Daoy (cell line): ENCODE data around the gene NINJ2. TPM values are rescaled to one million over a fixed set of nuclear protein-coding genes. Genes with fewer than 3 reads are reported as not detected.

Source experiments
- DNase-seq: peaks from one replicate; pipeline ENCODE4 v3.0.0-alpha.2; 2015; ENCODE audit warnings: low read depth
- total RNA-seq: library from RNA; depleted of rRNA; stranded (reverse); fragments of >200 nt; shearing (Covaris generic); gene quantifications from 2 replicates; pipeline ENCODE4 v1.2.3, GENCODE V29; 2014

The NINJ2 gene
- total RNA-seq, 1 experiment from 2014 or later: not detected

- DNase-seq: peak; percentile 90
Observed at GRCh38 chr12:570435-570920, 92.8 kb downstream of the NINJ2 start.

- DNase-seq: peak; percentile 90
Observed at GRCh38 chr12:569803-570434, 93.3 kb downstream of the NINJ2 start.

GRCh38 chr12:569091-569676 is 94.1 kb downstream of the NINJ2 start:
- DNase-seq: no peak

DNA sequence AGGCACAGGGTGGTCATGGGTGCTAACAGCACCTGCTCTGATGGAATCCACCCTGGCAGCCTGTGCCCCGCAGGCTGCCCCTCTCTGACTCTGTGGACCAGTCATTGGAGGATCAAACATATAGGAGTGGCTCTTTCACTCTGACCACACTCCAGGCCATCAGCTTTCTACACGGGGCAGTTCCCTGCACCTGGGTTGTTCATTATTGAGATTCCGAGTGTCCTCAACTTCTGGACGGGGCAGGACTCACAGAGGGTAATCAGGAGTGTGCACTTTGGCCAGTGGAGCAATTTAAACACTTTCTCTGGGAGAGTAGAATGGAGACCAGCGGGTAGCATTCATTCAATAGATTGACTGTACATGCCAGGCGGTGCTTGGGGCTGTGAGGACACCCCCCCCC is 94.8 kb downstream of the NINJ2 start:
- DNase-seq: no peak

DNA sequence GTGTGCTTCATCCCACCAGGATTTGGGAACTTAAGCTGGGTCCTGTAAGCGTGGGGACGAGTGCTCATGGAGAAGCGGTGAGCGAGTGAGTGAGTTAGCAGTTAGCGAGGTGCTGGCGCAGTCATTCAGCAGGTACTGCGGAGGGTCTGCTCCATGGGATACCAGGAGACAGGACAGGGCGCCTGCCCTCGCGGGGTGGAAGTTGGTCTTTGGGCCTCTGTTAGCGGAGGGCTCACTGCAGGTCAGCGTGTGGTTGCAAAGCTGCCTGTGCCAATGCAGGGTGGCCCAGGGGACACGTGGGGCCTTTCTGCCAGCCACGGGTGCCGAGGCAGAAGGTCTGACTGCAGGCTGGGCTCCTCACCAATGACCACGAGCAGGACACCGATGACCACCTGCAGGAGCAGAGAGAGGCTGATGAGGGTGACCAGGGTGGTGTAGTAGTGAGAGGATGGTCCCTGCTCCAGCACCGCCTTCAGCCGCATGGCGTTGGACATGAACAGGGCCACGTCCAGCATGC is 97.6 kb downstream of the NINJ2 start:
- no peak for DNase-seq

GRCh38 chr12:565161-565560 is 98.1 kb downstream of the NINJ2 start:
- DNase-seq: no peak

- no peak for DNase-seq
Observed at GRCh38 chr12:563787-564298, 99.4 kb downstream of the NINJ2 start.

DNA sequence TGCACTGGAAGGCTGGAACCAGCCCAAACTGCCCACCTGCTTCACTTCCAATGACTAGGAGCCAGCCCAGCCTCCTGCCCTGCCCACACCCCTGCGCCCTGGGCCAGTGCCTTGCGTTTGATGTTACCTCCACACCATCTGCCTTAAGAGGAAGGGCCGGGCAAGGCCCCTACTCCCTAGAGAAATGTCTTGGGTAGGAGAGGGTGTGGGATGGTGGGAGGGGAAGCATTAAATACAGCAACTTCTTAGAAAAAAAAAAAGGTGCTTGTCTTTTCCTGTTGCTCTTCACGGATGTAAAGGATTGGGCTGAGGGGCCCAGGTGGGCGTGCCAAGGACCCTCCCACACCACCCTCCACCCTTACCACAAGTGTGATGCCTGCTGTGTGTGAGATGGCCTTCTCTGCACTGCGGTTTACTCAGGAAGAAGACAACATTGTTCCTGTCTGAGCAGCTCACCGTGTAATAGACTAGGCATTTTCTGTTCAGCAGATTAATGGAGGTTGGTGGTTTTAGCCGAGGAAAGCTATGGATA is 99.9 kb downstream of the NINJ2 start:
- DNase-seq: peak; percentile 82

DNA sequence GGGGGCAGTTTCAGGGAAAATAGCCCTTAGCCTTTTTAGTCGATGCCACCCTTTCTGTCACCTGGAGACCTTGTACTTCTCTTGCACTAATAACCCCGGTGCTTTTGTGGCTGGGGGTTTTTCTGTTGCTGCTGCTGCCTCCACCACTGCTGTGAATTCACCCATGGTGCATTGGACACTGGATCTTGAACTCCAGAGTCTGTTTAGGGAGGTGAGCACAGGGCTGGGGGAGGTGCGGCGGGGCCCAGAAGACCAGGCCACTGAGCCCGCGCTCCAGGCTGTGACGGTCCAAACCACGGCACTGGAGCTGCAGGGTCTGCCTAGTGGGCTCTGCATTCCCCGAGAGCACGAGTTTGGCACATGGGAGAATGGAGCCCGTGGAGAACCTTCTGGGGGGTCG is 100.6 kb downstream of the NINJ2 start:
- DNase-seq: no peak

DNA sequence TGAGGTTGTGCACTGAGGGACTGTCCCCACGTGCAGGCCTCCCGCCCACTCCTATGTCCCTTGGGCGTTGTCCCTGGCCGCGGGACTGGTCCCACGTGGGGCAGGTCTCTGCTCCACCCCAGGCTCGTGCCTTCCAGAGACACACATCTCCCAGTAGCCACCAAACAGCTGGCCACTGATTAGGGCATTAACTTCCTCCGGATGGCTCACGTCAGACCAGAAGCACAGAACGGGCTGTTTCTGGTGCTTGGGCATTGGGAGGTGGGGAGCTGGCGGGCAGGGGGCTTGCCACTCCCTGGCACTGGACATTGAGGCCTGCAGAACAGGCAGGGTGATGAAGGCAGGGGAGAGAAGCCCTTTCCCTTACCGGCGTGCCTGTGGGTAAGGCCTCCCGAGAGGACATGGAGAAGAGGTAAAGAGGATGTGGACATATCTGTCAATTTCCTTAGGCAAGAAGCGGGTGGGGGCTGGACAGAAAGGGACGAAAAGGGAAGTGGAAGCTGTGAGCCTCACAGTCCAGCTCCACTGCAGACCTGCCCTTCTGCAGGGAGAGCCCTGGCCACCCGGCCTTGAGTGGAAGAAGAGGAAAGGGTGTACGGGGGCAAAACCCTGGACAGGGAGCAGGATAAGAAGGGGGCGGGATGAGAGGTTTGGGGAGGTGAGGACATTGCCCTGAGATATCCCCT is 101.2 kb downstream of the NINJ2 start:
- DNase-seq: no peak

DNA sequence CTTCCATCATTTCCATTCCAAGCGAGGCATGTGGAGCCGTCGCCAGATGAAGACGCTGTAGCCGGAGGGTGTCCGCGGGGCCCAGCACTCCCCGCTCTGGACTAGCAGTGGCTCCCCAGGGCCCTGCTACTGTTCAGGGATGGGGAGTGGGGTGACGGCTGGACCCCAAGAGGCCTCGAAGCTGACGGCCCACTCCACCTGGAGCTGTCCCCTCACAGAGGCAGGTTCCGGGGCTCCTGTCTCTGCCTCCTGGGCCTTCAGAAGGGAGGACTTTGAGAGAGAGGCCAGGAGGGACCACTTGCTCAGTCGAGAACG is 101.9 kb downstream of the NINJ2 start:
- DNase-seq: no peak

- no peak for DNase-seq
Observed at GRCh38 chr12:560691-561390, 102.4 kb downstream of the NINJ2 start.

- DNase-seq: no peak
Observed at GRCh38 chr12:559906-560455, 103.3 kb downstream of the NINJ2 start.

DNA sequence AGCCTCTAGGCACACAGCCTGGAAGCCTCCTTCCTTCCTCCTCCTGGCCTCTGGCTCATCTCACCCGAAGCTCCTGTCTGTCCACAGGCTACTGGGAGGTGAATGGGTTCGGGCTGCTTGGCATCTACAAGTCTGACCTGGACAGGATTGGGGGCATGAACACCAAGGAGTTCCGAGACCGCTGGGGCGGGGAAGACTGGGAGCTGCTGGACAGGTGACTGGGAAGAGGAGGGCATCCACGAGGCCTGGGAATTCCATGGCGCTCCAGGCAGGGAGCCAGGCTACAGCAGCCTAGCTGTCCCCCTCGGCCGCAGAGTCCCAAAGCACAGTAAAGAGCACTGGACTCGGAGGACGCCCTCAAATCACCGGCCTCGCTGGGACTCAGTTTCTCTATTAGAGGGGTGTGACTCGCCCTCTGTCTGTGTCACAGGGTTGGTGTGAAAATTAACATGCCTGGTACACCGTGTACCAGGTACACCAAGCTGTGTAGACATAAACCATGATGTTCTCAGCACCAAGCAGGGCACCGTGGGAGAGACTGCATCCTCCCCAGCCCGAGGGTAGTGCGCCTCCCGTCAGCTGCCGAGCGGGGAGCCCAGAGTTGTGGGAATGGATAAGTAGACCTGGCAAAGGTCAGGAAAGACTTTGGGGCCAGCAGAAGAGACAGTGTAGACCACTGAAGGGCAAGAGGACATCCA is 103.9 kb downstream of the NINJ2 start:
- no peak for DNase-seq

DNA sequence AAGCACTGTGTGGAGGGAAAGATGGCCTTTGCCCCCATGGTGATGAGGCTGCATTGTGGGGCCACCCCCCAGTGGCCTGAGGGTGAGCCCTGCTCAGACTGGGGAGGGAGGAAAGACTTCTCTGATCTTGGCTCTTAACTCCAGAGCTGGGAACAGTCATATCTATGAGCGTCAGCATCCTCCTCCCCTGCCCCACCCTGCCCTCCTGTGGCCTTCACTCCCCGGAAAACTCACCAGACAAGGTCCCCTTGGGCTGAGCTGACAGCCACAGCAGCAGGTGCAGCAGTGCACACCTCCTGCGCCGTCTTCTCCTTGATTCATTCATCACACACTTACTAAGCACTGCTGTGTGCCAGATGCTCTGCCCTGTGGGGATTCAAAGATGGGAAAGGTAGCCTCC is 104.7 kb downstream of the NINJ2 start:
- DNase-seq: no peak

- no peak for DNase-seq
Observed at GRCh38 chr12:556498-556897, 106.7 kb downstream of the NINJ2 start.

DNA sequence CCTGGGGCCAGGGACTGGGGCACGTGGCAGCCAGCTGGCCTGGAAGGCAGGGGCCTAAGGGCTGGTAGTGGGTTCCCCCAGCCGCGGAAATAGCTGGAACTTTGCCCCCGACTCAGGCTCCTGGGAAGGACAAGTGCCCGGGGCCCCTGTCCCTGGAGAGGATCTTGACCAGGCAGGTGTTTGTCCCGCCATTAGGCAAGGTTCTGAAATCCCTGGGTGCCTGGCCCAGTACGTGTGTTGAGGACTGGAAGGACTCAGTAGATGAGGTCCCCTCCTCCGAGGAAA is 109.3 kb downstream of the NINJ2 start:
- no peak for DNase-seq

DNA sequence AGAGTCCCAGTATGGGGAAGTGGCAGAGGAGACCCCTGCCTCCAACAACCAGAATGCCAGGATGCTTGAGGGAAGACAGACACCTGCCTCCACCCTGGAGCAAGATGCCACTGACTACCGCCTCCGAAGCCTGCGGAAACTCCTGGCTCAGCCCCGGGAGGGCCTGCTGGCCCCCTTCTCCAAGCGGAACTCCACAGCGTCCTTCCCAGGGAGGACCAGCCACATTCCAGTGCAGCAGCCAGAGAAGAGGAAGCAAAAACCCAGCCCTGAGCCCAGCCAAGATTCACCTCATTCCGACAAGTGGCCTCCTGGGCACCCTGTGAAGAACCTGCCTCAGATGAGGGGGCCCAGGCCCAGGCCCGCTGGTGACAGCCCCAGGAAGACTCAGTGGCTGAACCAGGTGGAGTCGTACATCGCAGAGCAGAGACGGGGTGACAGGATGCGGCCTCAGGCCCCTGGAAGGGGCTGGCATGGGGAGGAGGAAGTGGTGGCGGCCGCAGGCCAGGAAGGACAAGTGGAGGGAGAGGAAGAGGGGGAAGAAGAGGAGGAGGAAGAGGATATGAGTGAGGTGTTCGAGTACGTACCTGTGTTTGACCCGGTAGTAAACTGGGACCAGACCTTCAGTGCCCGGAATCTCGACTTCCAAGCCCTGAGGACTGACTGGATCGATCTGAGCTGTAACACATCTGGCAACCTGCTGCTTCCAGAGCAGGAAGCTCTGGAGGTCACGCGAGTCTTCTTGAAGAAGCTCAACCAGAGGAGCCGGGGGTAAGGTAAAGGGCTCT is 109.8 kb downstream of the NINJ2 start:
- DNase-seq: no peak

- DNase-seq: no peak
Observed at GRCh38 chr12:552466-552865, 110.8 kb downstream of the NINJ2 start.

GRCh38 chr12:550473-551260 is 112.6 kb downstream of the NINJ2 start:
- DNase-seq: no peak
